ENCODE data around the gene DNMT3L.
"Not testable (repeated sequence)": the region's sequence is repeated elsewhere in the genome, so short reads cannot be mapped to it uniquely, and the experiment has no call there.

The DNMT3L gene

GRCh38 chr21:44261675-44262295 lies at the start of gene DNMT3L:
DNMT3L (minus strand) TSS chr21:44261897; CDS start chr21:44261259, 638 bp downstream.
- no peak for DNase-seq

- DNase-seq = no peak
Measured at GRCh38 chr21:44310628-44311507, 49.2 kb upstream of the DNMT3L start.

- no peak for DNase-seq
Measured at GRCh38 chr21:44306936-44307704, 45.4 kb upstream of the DNMT3L start.

GRCh38 chr21:44305691-44306090 lies 44.0 kb upstream of the DNMT3L start:
- no peak for DNase-seq

GRCh38 chr21:44304877-44305293 lies 43.2 kb upstream of the DNMT3L start:
- DNase-seq = peak; percentile 25

GRCh38 chr21:44304011-44304616 lies 42.4 kb upstream of the DNMT3L start:
- DNase-seq = no peak

GRCh38 chr21:44303490-44303981 lies 41.8 kb upstream of the DNMT3L start:
- no peak for DNase-seq

GRCh38 chr21:44302573-44303401 lies 41.1 kb upstream of the DNMT3L start:
- not testable (repeated sequence) for DNase-seq

- no peak for DNase-seq
Measured at GRCh38 chr21:44301961-44302406, 40.3 kb upstream of the DNMT3L start.

- DNase-seq = no peak
Measured at GRCh38 chr21:44301141-44301540, 39.4 kb upstream of the DNMT3L start.

- peak; percentile 10 for DNase-seq
Measured at GRCh38 chr21:44300262-44300959, 38.7 kb upstream of the DNMT3L start.

- DNase-seq = peak; percentile 50
Measured at GRCh38 chr21:44299458-44300261, 38.0 kb upstream of the DNMT3L start, which contains the start of gene PFKL. PFKL (plus strand) TSS chr21:44300053; CDS start chr21:44300106, 53 bp downstream.

- DNase-seq = no peak
Measured at GRCh38 chr21:44299085-44299457, 37.4 kb upstream of the DNMT3L start.

- DNase-seq = no peak
Measured at GRCh38 chr21:44298301-44298700, 36.6 kb upstream of the DNMT3L start.

GRCh38 chr21:44297525-44298290 lies 36.0 kb upstream of the DNMT3L start:
- DNase-seq = peak; percentile 61

GRCh38 chr21:44296916-44297315 lies 35.2 kb upstream of the DNMT3L start:
- DNase-seq = no peak

- no peak for DNase-seq
Measured at GRCh38 chr21:44296103-44296519, 34.4 kb upstream of the DNMT3L start.

GRCh38 chr21:44295646-44296045 lies 33.9 kb upstream of the DNMT3L start:
- DNase-seq = no peak

GRCh38 chr21:44295163-44295573 lies 33.5 kb upstream of the DNMT3L start:
- DNase-seq = no peak
